ENCODE results near the gene ALDOC.
"Not testable (repeated sequence)": the region's sequence is repeated elsewhere in the genome, so short reads cannot be mapped to it uniquely, and the experiment has no call there.

Gene ALDOC

DNA sequence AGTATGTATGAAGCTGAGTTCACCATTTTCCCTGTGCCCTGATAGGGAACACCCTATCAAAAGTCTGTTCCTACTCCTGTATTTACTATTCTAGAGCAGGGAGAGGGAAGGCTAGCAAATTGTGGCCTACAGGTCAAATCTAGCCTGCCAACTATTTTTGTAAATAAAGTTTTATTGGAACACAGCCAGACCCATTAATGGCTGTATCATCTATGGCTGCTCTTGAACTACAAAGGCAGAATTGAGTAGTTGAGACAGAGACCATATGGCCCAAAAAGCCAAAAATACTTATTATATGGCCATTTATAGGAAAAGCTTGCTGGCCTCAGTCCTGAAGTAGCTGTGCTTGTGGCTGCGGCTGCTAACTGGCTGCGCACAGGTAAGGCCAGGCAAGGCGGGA is 4.3 kb upstream of the ALDOC start:
- no peak for DNase-seq

DNA sequence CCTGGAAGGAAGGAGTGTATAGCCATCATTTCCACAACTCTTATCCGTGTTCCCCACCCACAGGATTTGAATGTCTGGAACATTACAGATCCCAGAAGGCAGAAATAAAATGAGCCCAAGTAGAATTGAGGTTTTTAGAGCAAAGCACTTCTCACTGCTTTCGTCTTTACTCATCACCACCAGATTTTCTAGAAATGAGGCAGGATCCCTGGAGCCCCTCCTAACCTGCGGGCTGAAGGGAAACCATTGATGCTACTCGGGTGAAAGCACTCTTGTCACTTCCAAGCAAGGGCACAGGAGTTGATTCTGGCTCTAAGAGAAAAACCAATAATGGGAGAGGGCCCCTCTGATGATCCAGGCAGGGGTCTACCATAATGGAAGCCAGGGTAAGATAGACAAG is 2.8 kb upstream of the ALDOC start:
- DNase-seq: no peak

DNA sequence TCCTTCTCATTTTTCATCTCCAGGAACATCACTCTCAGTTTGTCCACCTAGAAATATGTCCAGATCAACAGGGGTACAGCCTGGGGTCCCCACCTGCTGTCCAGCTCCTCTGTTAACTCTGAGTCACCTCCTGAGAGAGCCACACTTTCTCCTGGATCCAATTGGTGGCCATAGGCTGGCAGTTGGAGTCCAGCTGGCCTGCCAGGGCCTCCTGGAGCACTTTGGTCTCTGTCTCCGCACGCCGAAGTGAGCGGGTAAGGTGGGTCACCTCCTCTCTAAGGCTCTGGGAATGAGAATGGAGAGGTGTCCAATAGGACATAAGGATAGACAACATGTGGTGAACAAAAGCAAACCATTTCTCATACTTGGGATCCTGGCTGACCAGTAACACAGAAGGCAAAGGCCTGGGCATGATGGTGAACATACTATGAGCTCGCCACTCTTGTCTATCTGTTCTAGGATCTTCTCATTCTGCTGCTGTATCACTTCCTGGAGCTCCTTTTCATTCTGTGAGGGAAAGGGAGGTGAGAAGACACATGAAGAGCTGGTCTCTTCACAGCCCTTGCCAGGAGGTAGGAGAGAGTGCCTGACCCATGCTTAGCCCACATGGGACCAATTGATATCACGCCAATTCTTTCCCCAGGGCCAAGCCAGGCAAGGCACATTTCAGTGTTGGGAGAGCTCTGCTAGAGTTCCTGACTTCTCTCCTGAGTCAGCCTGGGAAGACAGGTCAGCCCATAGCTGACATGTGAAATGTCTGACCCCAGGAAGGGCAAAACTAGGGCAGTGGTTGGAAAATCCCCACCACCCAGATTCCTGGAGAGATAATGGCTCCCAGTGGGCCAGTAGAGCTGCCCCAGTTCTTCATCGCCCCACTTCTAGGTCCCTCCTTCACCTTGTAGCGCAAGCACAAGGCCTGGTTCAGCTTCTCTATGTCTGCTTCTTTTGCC is 1.8 kb upstream of the ALDOC start:
- DNase-seq: no peak

DNA sequence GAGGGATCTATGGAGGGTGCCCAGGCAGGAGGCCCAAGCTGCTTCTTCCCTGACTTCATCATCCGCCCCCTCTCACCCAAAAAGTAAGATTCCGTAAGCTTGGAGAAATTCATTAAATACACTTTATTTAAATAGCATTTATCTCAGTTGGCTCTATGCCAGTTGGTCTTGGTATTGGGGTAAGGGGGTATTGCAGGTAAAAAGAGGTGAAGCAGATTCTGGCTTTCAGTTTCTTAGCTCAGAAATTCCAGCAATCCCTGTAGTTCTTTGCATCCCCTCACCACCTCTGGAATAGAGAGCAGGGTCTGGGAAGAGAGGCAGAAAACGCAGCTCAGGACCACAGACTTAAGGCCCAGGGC is 750 bp upstream of the ALDOC start:
- no peak for DNase-seq

DNA sequence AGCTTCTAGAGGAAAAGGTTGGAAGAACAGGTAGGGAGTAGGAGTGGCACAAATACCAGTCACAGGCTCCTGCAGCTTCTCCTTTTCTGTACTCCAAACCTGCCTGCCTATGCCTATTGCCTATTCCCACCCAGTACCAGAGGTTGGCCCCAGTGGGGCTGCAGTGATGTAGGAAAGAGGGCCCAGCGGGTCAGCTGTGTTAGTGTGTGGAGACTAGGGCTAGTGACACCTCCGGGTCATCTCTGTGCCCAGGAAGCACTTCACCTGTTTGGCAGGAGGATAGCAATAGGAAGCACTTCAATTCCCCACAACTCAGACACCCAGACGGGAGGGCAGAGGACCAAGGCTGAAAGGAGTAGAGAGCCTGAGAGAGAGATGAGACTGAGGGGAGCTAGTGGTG is 679 bp downstream of the ALDOC start:
- DNase-seq: not testable (repeated sequence)

DNA sequence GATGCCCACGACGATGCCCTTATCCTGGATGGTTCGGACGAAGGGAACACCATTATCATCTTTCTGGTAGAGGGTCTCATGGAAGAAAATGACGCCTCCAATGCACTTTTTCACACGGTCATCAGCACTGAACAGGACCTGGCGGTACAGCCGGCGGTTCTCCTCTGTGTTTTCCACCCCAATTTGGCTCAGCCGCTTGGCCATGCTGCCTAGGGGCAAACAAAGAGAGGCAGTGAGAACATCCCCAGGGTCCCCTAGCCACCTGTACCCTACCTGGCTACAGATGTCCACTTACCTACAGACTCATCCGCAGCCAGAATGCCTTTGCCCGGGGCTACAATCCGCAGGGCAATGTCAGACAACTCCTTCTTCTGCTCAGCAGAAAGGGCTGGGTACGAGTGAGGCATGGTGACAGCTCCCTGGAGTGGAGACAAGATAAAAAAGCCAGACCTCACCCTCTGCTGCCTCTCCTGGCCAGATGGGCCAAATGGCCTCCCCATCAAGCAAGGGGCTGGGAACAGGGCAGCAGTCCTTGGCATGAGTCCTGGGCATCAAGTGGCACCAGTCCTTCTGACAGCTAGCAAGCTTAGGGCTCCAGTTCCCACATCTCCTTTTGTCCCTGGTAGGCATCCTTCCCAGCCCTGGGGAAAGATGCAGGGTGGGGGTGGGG is 1.4 kb downstream of the ALDOC start:
- no peak for DNase-seq

DNA sequence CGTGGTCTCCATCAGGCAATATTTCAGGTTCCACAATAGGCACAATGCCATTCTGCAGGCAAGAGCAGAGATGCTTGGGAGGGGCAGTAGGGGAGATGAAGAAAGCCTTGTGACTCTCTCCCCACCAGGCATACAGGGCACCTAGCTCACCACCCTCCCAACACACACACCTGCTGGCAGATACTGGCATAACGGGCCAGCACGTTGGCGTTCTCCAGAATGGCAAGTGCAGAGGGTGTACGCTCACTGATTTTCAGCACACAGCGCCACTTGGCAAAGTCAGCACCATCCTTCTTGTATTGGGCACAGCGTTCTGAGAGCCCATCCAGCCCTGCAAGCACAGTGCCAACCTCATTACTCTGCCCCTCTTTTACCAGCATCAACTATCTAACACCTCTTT is 2.2 kb downstream of the ALDOC start:
- DNase-seq: no peak

DNA sequence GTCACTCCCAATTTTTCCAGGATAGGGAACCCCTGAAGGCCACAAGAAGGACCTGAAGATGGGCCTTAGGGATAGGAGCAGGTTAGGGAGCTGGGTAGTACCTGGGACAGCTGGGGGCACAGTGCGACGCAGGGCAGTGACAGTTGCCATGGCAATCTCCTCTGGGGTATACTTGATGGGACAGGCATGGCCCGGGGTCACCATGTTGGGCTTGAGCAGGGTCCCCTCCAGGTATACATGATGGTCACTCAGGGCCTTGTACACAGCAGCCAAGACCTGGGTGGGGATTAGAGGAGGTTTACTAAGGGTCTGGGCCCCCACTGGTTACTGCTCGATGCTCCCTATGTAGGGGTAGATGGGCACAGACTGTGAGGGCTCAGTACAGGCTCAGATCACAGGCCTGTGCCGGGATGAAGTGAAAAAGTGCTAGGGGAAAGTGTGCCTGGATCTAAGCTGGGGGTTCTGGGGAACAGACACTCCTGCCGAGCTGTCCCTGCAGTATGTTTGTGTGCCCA is 2.7 kb downstream of the ALDOC start:
- no peak for DNase-seq

DNA sequence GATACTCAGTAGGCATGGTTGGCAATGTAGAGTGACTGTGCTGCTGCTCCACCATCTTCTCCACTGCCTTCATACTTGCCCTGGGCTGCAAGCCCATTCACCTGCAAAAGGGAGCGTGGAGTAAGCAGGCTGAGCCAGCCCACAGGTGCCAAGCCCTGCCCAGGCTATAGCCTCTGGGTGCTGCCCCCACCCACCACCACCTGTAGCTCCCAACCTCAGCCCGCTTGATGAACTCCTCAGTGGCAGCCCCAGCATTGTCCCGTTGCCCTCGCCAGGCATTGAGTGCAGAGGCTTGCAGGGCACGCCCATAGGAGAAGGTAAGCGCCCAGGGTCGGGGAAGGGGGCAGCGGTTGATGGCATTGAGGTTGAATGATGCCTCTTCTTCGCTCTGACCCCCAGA is 3.2 kb downstream of the ALDOC start:
- DNase-seq: no peak

DNA sequence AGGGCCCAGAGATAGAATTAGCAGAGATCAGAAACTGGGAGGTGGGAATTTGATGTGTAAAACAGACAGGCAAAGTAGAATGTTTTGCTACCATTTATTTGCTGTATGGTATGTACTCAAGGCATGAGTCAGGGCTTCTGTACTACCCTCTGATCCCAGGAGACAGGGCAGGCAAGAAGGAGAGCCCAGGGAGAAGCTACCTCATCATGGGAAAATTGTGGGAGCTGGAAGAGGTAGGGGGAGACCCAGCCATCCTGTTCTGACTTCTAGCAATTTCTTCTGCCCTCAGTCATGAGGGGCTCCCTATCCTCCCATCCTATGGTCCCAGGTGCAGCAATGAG is 3.7 kb downstream of the ALDOC start:
- DNase-seq: no peak

DNA sequence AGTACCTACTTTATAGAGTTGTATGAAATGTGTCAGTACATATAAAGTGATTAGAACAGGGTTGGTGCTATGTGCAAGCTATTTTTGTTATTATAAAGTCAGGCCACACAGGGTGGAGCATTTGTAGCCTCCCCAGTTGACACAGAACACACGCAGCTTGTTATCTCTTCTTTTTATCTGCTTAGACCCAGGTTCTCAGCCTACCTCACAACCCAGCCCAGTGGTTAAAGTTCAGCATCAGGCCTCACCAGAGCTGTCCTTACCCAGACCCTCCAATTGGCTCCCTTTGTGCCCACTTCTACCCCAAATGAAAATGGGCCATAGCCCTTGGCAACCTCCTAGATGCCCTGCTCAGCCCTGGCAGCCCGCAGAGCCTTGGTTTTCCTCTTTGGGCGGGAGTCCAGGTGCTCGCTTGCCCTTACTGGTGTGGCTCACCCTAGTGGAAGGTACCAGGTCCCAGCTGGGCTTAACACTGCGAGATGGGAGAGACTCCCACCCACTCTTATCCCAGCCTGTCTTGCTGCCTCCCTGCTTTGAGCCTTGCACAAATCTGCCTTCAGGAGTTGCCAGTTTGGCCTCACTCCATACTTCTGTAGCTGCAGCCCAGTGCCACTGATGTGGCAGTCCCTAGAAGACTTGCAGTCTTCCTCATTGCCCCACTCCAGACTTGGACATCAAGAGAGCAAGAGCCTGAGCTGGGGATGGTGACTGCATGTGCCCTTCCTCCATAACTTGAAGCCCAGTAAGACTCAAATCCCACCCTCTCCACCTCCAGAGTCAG is 4.2 kb downstream of the ALDOC start:
- DNase-seq: peak; percentile 11

DNA sequence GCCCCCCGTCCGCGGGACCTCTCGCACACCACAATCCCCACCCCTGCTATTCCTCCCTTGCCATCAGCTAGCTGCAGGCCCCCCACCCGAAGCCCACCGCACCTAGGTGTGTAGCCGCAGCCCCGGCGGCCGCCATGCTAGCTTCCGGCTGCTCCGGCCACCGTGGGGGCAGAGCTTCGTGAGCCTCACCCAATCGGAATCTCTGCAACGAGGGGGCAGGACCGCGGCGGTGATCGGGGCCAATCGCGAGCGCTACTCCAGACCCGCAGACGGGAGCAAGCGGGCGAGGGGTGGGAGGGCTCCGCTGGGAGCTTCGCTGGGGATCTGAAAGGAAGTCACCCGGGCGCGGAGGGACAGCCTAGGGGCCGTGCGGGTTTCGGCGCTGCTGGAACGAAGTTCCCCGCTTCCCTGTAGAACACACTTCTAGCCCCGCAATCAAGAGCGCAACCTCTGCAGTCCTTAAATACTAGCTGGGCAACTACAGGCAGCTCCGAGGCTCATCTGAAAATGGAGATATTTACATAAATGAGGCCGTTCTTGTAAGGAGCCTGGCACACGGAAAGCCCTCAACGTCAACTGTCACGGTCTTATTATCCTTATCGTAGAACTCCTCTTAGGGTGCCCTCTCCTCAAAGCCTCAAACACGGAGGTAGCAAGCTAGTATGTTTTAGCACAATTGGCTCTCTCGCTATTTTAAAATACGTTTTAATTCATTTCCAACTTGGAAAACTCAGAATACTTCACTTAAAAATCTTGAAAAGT is 5.2 kb downstream of the ALDOC start, which contains the start of gene PIGS:
TSS of gene PIGS (minus strand) at position 164 of the 762 bp plus-strand sequence. CDS start at position 136, 28 bp downstream.
- peak; percentile 96 for DNase-seq

DNA sequence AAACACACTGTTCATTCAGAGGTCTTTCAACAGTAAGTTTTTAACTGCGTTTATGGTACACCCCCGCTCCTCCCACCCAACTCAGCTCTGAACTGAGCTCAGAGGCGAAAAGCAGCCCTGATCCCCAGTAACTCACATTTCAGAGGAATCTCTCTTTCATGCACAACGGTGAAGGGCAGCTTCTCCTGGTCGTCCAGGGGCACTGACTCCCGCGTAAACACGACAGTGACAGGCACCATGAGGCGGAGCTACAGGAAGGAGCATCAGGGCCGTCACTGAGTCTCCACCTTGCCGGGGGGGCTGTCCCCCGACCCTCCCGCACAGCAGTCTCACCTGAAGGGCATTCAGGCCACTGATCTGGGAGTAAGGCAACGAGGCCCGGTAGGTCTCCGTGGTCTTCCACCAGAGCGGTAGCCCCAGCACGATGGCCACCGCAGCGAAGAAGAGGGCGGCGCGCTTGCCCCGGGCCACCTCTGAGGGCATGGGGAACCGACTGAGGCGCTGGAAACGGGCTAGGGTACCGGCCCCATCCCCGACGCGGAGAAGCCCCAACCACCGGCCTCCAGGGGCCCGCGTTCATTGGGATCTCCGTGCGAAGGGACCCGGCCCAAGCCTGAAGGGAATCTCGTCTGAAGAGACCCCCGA is 5.9 kb downstream of the ALDOC start:
- peak; percentile 64 for DNase-seq

DNA sequence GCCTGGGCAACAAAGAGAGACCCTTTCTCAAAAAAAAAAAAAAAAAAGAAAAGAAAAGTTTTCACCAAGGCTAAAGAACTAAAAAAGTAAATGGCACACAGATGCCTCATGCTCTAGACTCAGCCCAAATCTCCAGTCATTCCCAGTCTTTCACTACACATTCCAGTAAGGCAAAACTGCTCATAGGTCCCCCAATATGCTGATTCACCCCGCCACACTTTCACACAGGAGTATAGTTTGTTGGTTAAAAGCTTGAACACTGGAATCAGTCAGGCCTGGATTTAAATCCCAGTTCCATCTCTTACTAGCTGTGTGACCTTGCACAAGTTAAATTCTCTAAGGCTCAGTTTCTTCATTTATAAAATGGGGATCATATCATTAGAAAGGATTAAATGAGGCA is 7.2 kb downstream of the ALDOC start:
- DNase-seq: no peak

DNA sequence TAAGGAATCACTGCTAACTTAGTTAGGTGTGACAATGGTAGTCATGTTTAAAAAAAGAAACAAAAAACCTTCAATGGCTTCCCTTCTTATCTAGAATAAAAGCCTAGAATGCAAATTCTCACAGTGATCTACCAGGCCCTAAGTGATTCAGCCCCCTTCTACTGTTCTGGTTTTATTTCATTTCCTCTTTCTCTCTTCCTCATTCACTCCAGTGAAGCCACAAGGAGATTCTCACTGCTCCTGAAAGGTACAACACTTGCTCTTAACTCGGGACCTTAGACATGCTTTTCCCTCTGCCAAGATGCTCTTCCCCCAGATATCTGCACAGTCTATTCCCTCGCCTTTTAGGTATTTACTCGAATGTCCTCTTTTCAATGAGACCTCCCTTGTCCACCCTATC is 9.1 kb downstream of the ALDOC start:
- DNase-seq: peak; percentile 57

DNA sequence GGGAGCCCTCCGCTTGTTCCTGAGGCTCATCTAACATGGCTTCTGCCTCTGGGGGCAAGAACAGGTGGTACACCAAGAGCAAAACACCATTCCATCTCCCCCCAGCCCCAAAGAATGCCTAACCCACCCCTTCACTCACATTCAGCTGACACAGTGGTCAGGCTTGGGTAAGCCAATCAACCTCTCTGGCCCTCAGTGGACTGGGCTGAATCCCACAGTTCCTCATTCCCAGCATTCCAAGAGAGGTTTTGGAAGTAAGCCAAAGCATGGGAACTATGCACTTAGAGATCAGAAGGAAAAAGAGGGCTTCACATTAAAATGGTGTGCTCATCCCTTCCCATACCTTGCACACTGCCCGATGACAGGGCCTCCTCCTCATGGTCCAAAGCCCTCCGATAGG is 13.2 kb downstream of the ALDOC start:
- no peak for DNase-seq

DNA sequence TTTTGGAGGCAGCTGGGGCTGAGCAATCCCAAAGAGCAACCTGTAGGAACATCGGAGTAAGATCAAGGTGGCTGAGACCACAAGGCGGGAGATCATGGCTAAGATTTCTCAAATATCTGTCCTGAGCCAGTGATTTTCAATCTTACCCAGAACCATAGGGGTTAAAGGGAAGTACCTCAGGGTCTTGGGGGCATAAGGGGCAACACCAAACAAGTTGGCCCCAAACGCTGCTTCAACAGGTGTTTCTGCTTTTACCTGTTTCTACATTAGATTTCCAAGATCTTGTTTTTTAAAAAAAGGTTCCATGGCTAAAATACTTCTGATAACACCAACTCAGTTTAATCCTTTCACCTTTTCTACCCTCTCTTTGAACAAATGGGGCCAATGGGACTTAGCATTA is 21.7 kb downstream of the ALDOC start:
- no peak for DNase-seq

DNA sequence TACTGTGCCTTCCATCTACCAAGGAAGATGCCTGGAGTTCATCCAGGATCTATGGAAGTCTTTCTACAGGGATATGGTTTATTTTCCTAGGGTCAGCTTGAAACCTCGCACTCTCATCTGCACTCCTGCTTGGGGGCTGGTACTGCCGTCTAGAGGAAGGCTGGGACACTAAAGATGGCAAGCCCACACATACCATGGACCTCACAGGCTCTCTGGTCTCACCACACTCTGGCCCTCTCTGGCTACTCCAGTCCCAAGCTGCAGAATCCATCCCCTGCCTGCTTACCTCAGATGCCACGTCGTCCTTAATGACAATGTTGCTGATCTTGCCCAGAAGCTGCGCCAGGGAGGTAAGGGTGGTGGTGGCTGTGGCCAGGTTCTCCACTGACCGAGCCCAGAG is 22.1 kb downstream of the ALDOC start:
- no peak for DNase-seq

DNA sequence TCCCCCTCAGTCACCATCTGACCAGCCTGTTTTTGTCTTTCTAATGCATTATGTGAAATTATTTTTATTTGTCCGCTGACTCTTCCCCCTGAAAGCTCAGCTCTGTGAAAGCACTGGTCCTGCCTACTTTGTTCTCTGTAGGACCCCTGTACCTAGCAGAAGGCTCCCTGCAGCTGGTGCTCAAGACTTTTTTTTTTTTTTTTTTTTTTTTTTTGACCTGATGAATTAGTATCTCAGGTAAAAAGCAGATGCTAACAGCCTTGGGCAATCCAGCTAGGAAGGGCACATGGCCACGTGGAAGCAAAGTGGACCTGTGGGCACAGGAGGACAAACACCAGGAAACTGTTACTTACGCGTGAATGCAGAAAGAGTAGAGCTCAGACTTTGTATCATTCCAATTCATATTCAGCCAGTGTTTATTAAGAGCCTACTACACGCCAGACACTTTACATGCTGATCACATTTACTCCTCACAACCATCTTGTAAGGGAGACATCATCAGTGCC is 23.6 kb downstream of the ALDOC start:
- no peak for DNase-seq

DNA sequence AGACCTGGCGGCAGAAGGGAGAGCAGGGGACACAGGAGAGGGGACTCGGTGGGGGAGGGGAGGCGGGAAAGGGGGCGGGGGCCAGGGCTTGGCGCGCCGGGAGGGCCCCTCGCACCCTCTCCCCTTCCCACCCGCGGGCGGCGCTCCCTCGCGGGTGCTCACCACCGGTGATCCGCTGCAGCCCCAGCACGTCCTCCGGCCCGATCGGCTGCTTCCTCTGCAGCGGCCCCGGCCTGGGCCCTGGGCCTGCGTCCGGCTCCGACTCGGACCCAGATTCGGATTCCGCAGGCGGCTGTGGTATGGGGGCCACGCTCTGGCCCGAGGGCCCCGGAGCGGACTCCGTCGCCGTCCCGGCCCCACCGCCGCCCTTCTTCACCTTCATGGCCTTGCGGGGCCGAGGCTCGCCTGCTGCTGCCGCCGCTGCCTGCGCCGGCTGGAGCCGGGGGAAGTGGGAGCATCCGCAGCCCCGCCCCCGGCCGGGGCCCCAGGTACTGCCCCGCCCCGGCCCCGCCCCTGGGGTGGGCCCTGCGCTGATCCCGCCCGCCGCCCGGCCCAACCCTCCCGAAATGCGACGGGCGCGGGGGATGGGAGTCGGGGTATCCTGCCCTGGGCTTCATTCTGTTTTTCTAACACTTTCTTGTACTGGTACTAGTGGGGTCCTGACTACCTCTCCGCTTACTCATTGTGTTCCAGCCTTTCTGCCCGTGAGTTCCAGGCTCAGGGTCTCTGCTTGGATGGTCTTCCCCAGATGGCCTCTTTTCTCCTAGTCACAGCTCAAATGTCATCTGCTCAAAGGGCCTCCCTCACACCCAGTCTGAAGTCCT is 24.3 kb downstream of the ALDOC start, which contains the start of gene UNC119:
TSS of gene UNC119 (minus strand) at position 449 of the 824 bp plus-strand sequence. CDS start at position 382, 67 bp downstream.
- peak; percentile 89 for DNase-seq

Measured in RPMI8226 (cell line).